ENCODE measurements around the gene RETREG2. TPM values are rescaled to one million over a fixed set of nuclear protein-coding genes. Genes with fewer than 3 reads are reported as not detected.

RETREG2 gene
- total and polyA plus RNA-seq, 2 of the 4 experiments (the other 2 are of a cell fraction), result 45.2 to 51.1 TPM

Other genes starting within 250 kb of the RETREG2 start
- not detected in 2 replicates for gene CDK5R2, start 218.6 kb upstream of the RETREG2 start, total RNA-seq (2012; rRNA removed)
- not detected in 2 replicates for gene CDK5R2, start 218.6 kb upstream of the RETREG2 start, polyA plus RNA-seq (2012; rRNA removed)
- gene FEV, start 193.1 kb upstream of the RETREG2 start, total RNA-seq (2012; rRNA removed), result not detected in 2 replicates
- not detected in 2 replicates for gene FEV, start 193.1 kb upstream of the RETREG2 start, polyA plus RNA-seq (2012; rRNA removed)
- not detected in 2 replicates for gene CRYBA2, start 184.9 kb upstream of the RETREG2 start, total RNA-seq (2012; rRNA removed)
- gene CRYBA2, start 184.9 kb upstream of the RETREG2 start, polyA plus RNA-seq (2012; rRNA removed), result not detected in 2 replicates
- not detected in 2 replicates for gene CFAP65, start 136.8 kb upstream of the RETREG2 start, total RNA-seq (2012; rRNA removed)
- not detected in 2 replicates for gene CFAP65, start 136.8 kb upstream of the RETREG2 start, polyA plus RNA-seq (2012; rRNA removed)
- not detected in 2 replicates for gene IHH, start 117.4 kb upstream of the RETREG2 start, total RNA-seq (2012; rRNA removed)
- gene IHH, start 117.4 kb upstream of the RETREG2 start, polyA plus RNA-seq (2012; rRNA removed), result not detected in 2 replicates
- gene NHEJ1, start 17.5 kb upstream of the RETREG2 start, total RNA-seq (2012; rRNA removed), result 15.3 and 23.1 TPM in 2 replicates
- gene NHEJ1, start 17.5 kb upstream of the RETREG2 start, polyA plus RNA-seq (2012; rRNA removed), result 11.9 and 12.5 TPM in 2 replicates
- gene SLC23A3, start 8.2 kb upstream of the RETREG2 start, total RNA-seq (2012; rRNA removed), result under 0.01 and 0.18 TPM in 2 replicates
- gene SLC23A3, start 8.2 kb upstream of the RETREG2 start, polyA plus RNA-seq (2012; rRNA removed), result 0.43 and 0.65 TPM in 2 replicates
- gene CNPPD1, start 1.4 kb upstream of the RETREG2 start, total RNA-seq (2012; rRNA removed), result 11.1 and 11.9 TPM in 2 replicates
- gene CNPPD1, start 1.4 kb upstream of the RETREG2 start, polyA plus RNA-seq (2012; rRNA removed), result 29.2 and 31.9 TPM in 2 replicates
- 21.9 and 25.5 TPM in 2 replicates for gene ZFAND2B, start 28.5 kb downstream of the RETREG2 start, total RNA-seq (2012; rRNA removed)
- 38.3 and 43.0 TPM in 2 replicates for gene ZFAND2B, start 28.5 kb downstream of the RETREG2 start, polyA plus RNA-seq (2012; rRNA removed)
- gene ABCB6, start 40.7 kb downstream of the RETREG2 start, total RNA-seq (2012; rRNA removed), result 10.8 and 12.5 TPM in 2 replicates
- 24.3 and 24.7 TPM in 2 replicates for gene ABCB6, start 40.7 kb downstream of the RETREG2 start, polyA plus RNA-seq (2012; rRNA removed)
- 27.8 and 35.1 TPM in 2 replicates for gene ATG9A, start 51.4 kb downstream of the RETREG2 start, total RNA-seq (2012; rRNA removed)
- 58.3 and 59.7 TPM in 2 replicates for gene ATG9A, start 51.4 kb downstream of the RETREG2 start, polyA plus RNA-seq (2012; rRNA removed)
- gene ANKZF1, start 51.5 kb downstream of the RETREG2 start, total RNA-seq (2012; rRNA removed), result 18.3 and 18.6 TPM in 2 replicates
- 29.1 and 33.8 TPM in 2 replicates for gene ANKZF1, start 51.5 kb downstream of the RETREG2 start, polyA plus RNA-seq (2012; rRNA removed)
- 3.6 and 4.1 TPM in 2 replicates for gene GLB1L, start 67.2 kb downstream of the RETREG2 start, total RNA-seq (2012; rRNA removed)
- gene GLB1L, start 67.2 kb downstream of the RETREG2 start, polyA plus RNA-seq (2012; rRNA removed), result 5.7 and 6.2 TPM in 2 replicates
- 35.0 and 44.4 TPM in 2 replicates for gene STK16, start 67.2 kb downstream of the RETREG2 start, total RNA-seq (2012; rRNA removed)
- gene STK16, start 67.2 kb downstream of the RETREG2 start, polyA plus RNA-seq (2012; rRNA removed), result 40.3 and 50.1 TPM in 2 replicates
- gene TUBA4B, start 75.0 kb downstream of the RETREG2 start, total RNA-seq (2012; rRNA removed), result not detected in 2 replicates
- not detected in 2 replicates for gene TUBA4B, start 75.0 kb downstream of the RETREG2 start, polyA plus RNA-seq (2012; rRNA removed)
- 21.9 and 26.1 TPM in 2 replicates for gene TUBA4A, start 75.6 kb downstream of the RETREG2 start, total RNA-seq (2012; rRNA removed)
- gene TUBA4A, start 75.6 kb downstream of the RETREG2 start, polyA plus RNA-seq (2012; rRNA removed), result 30.3 and 35.6 TPM in 2 replicates
- 30.6 and 43.0 TPM in 2 replicates for gene DNAJB2, start 101.1 kb downstream of the RETREG2 start, total RNA-seq (2012; rRNA removed)
- 45.8 and 50.7 TPM in 2 replicates for gene DNAJB2, start 101.1 kb downstream of the RETREG2 start, polyA plus RNA-seq (2012; rRNA removed)
- gene PTPRN, start 131.1 kb downstream of the RETREG2 start, total RNA-seq (2012; rRNA removed), result 4.4 and 5.2 TPM in 2 replicates
- 21.4 and 22.0 TPM in 2 replicates for gene PTPRN, start 131.1 kb downstream of the RETREG2 start, polyA plus RNA-seq (2012; rRNA removed)
- gene RESP18, start 154.5 kb downstream of the RETREG2 start, total RNA-seq (2012; rRNA removed), result not detected in 2 replicates
- not detected in 2 replicates for gene RESP18, start 154.5 kb downstream of the RETREG2 start, polyA plus RNA-seq (2012; rRNA removed)
- 74.7 and 89.4 TPM in 2 replicates for gene DNPEP, start 209.6 kb downstream of the RETREG2 start, total RNA-seq (2012; rRNA removed)
- 74.2 and 75.1 TPM in 2 replicates for gene DNPEP, start 209.6 kb downstream of the RETREG2 start, polyA plus RNA-seq (2012; rRNA removed)
- 3.3 and 4.3 TPM in 2 replicates for gene DES, start 240.1 kb downstream of the RETREG2 start, total RNA-seq (2012; rRNA removed)
- 4.0 and 4.9 TPM in 2 replicates for gene DES, start 240.1 kb downstream of the RETREG2 start, polyA plus RNA-seq (2012; rRNA removed)

Data from IMR-90 (cell line).